Kidney epithelial cell (primary cell): ENCODE data around the gene NTHL1. TPM values are rescaled to one million over a fixed set of nuclear protein-coding genes. Genes with fewer than 3 reads are reported as not detected.

Source experiments
- DNase-seq: peaks from one replicate; pipeline ENCODE4 v3.0.0-alpha.2; 2010; ENCODE audit warnings: low read depth
- H3K27me3 ChIP-seq: 2 replicates; pipeline ENCODE4 v1.6.0; 2011; ENCODE audit warnings: low read length; ENCODE audit not compliant: control insufficient read depth, insufficient read depth
- H3K36me3 ChIP-seq: 2 replicates; pipeline ENCODE4 v1.5.1; 2011; ENCODE audit warnings: low read length; ENCODE audit not compliant: control insufficient read depth, insufficient read depth
- H3K4me3 ChIP-seq: 2 replicates; pipeline ENCODE4 v1.5.1; 2011; ENCODE audit warnings: low read depth, mild to moderate bottlenecking, control low read depth, low read length
- CTCF ChIP-seq: IDR thresholded peaks from 2 replicates; pipeline ENCODE4 v1.5.1; 2011; ENCODE audit warnings: mild to moderate bottlenecking, moderate library complexity, low read length, control low read depth, inconsistent platforms; ENCODE audit not compliant: insufficient read depth, poor library complexity, severe bottlenecking
- total RNA-seq: library from RNA; depleted of rRNA; stranded (reverse); fragments of >200 nt; gene quantifications from 2 replicates; pipeline ENCODE4 v1.2.3, GENCODE V29; 2015

Gene NTHL1
- total RNA-seq, 1 donor from 2014 or later, result 44.1 TPM

GRCh38 chr16:2082171-2082982 lies 34.7 kb upstream of the NTHL1 start:
- no peak for DNase-seq
- no peak for TF ChIP-seq CTCF
- no peak overlapping the region for H3K4me3 ChIP-seq
- H3K36me3 ChIP-seq, result peaks cover 5% of the 10 kb centered on the region
- no peaks in the 10 kb centered on the region for H3K27me3 ChIP-seq

GRCh38 chr16:2081201-2082084 lies 33.8 kb upstream of the NTHL1 start:
- no peak for TF ChIP-seq CTCF
- no peak for DNase-seq
- no peaks in the 10 kb centered on the region for H3K27me3 ChIP-seq
- no peak overlapping the region for H3K4me3 ChIP-seq
- H3K36me3 ChIP-seq, result peaks cover 4% of the 10 kb centered on the region

GRCh38 chr16:2079991-2080390 lies 32.4 kb upstream of the NTHL1 start:
- Histone ChIP-seq H3K4me3 (no peak overlapping the region), H3K27me3 (no peaks in the 10 kb centered on the region), H3K36me3 (peaks cover 5% of the 10 kb centered on the region)
- DNase-seq, result no peak
- no peak for TF ChIP-seq CTCF

- H3K27me3 ChIP-seq, result no peaks in the 10 kb centered on the region
- DNase-seq, result no peak
- H3K4me3 ChIP-seq, result no peak overlapping the region
- H3K36me3 ChIP-seq, result peaks cover 5% of the 10 kb centered on the region
- no peak for TF ChIP-seq CTCF
Measured at GRCh38 chr16:2079311-2079800, 31.7 kb upstream of the NTHL1 start.

GRCh38 chr16:2078691-2079090 lies 31.1 kb upstream of the NTHL1 start:
- H3K27me3 ChIP-seq, result no peaks in the 10 kb centered on the region
- TF ChIP-seq CTCF, result no peak
- no peak for DNase-seq
- no peak overlapping the region for H3K4me3 ChIP-seq
- H3K36me3 ChIP-seq, result peaks cover 5% of the 10 kb centered on the region
